Trophoblast cell (in vitro differentiated cells and primary cell): ENCODE results near the gene STK38L.

Experiments used
- DNase-seq, 2 donors: peaks; one replicate each; pipeline ENCODE4 v3.0.0-alpha.2; 2016
- H2AFZ ChIP-seq: 2 replicates; pipeline ENCODE4 v1.6.1; 2013; ENCODE audit warnings: low read length, moderate library complexity, mild to moderate bottlenecking; ENCODE audit not compliant: insufficient read depth, poor library complexity
- H2AK5ac ChIP-seq: 2 replicates; pipeline ENCODE4 v1.6.1; 2013; ENCODE audit warnings: mild to moderate bottlenecking, low read length
- H2BK120ac ChIP-seq: 2 replicates; pipeline ENCODE4 v1.6.1; 2013; ENCODE audit warnings: low read length, mild to moderate bottlenecking, moderate library complexity; ENCODE audit not compliant: insufficient read depth, poor library complexity
- H2BK12ac ChIP-seq: 2 replicates; pipeline ENCODE4 v1.6.1; 2013; ENCODE audit warnings: mild to moderate bottlenecking, low read length, moderate library complexity
- H2BK5ac ChIP-seq: 2 replicates; pipeline ENCODE4 v1.6.1; 2013; ENCODE audit warnings: low read length, low read depth, moderate library complexity, mild to moderate bottlenecking; ENCODE audit not compliant: poor library complexity
- H3K14ac ChIP-seq: 2 replicates; pipeline ENCODE4 v1.6.1; 2013; ENCODE audit warnings: mild to moderate bottlenecking, low read length
- H3K18ac ChIP-seq: 2 replicates; pipeline ENCODE4 v1.6.1; 2013; ENCODE audit warnings: mild to moderate bottlenecking, low read length
- H3K23ac ChIP-seq: 2 replicates; pipeline ENCODE4 v1.6.1; 2013; ENCODE audit warnings: low read length
- H3K27ac ChIP-seq: 2 replicates; pipeline ENCODE4 v1.5.1; 2013; ENCODE audit warnings: low read depth, mild to moderate bottlenecking, inconsistent platforms, low read length, moderate library complexity
- H3K27me3 ChIP-seq: 2 replicates; pipeline ENCODE4 v1.6.1; 2013; ENCODE audit warnings: inconsistent platforms, mild to moderate bottlenecking, low read length, moderate library complexity; ENCODE audit not compliant: insufficient read depth
- H3K36me3 ChIP-seq, 2 experiments: 1 replicate in 1 of 2; 2 replicates in 1 of 2; pipeline ENCODE4 v1.6.1; 2013; ENCODE audit warnings: low read length in 2 of 2, mild to moderate bottlenecking in 2 of 2, moderate library complexity in 1 of 2; ENCODE audit not compliant: insufficient read depth in 2 of 2, control insufficient read depth in 1 of 2
- H3K4ac ChIP-seq: 2 replicates; pipeline ENCODE4 v1.6.1; 2013; ENCODE audit warnings: low read depth, mild to moderate bottlenecking, low read length, moderate library complexity
- H3K4me1 ChIP-seq, 2 experiments: 1 replicate in 1 of 2; 2 replicates in 1 of 2; pipeline ENCODE4 v1.6.1; 2013; ENCODE audit warnings: low read length in 2 of 2, mild to moderate bottlenecking in 2 of 2, moderate library complexity in 1 of 2; ENCODE audit not compliant: insufficient read depth in 2 of 2, control insufficient read depth in 1 of 2
- H3K4me2 ChIP-seq: 2 replicates; pipeline ENCODE4 v1.6.1; 2013; ENCODE audit warnings: inconsistent platforms, mild to moderate bottlenecking, low read length, moderate library complexity
- H3K4me3 ChIP-seq: 2 replicates; pipeline ENCODE4 v1.5.1; 2013; ENCODE audit warnings: mild to moderate bottlenecking, low read depth, low read length, inconsistent platforms
- H3K79me1 ChIP-seq: one replicate; pipeline ENCODE4 v1.6.1; 2013; ENCODE audit warnings: low read length
- H3K79me2 ChIP-seq: 2 replicates; pipeline ENCODE4 v1.6.1; 2013; ENCODE audit warnings: low read length, mild to moderate bottlenecking; ENCODE audit not compliant: control insufficient read depth, insufficient read depth, poor library complexity
- H3K9ac ChIP-seq: 2 replicates; pipeline ENCODE4 v1.6.1; 2013; ENCODE audit warnings: mild to moderate bottlenecking, low read length
- H3K9me3 ChIP-seq: 2 replicates; pipeline ENCODE4 v1.6.1; 2013; ENCODE audit warnings: low read depth, mild to moderate bottlenecking, control low read depth, inconsistent platforms, low read length; ENCODE audit not compliant: insufficient read depth
- H4K12ac ChIP-seq: 2 replicates; pipeline ENCODE4 v1.6.1; 2013; ENCODE audit warnings: low read depth, mild to moderate bottlenecking, low read length, moderate library complexity
- H4K8ac ChIP-seq: 2 replicates; pipeline ENCODE4 v1.6.1; 2013; ENCODE audit warnings: low read depth, mild to moderate bottlenecking, low read length, moderate library complexity
- H4K91ac ChIP-seq: one replicate; pipeline ENCODE4 v1.6.1; 2013; ENCODE audit warnings: low read depth, mild to moderate bottlenecking, low read length, moderate library complexity
- WGBS: extraction: QIAGEN DNeasy Blood & Tissue Kit; methylation state at CpG from one replicate; pipeline ENCODE4 v1.1.7; 2013; ENCODE audit warnings: missing lambda C conversion rate; ENCODE audit not compliant: insufficient read length, insufficient coverage; ENCODE audit errors: extremely low coverage; 5-methylcytosine and 5-hydroxymethylcytosine counted together

STK38L gene

DNA sequence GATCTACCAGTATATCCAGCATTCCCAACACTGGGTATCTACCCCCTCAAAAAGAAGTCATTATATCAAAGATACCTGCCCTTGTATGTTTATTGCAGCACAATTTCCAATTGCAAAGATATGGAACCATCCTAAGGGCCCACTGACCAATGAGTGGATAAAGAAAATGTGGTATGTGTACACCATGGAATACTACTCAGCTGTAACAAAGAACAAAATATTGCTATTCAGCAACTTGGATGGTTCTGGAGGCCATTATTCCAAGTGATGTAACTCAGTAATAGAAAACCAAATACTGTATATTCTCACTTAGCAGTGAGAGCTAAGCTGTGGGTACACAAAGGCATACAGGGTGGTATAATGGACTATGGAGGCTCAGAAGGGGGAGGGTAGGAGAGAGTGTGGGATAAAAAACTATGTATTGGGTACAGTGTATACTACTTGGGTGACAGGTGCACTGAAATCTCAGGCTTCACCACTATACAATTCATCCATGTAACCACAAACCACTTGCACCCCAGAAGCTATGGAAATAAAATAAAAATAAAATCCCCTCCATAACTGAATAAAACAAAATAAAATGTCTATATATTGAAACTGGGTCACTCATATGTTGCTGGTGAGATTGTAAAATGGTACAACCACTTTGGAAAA lies 34.7 kb upstream of the STK38L start:
- Histone ChIP-seq H3K9me3 (peaks cover 3% of the 10 kb centered on the region), H3K4me3 (no peak overlapping the region), H3K79me1 (no peaks in the 10 kb centered on the region), H3K36me3 (no peaks in the 10 kb centered on the region), H3K18ac (no peak overlapping the region), H4K91ac (no peak overlapping the region), H3K14ac (no peak overlapping the region), H4K8ac (no peak overlapping the region), H3K4me2 (no peak overlapping the region), H3K27me3 (no peaks in the 10 kb centered on the region), H2BK120ac (no peak overlapping the region), H2BK5ac (no peak overlapping the region), H3K23ac (no peak overlapping the region), H2AFZ (no peak overlapping the region), H3K27ac (no peak overlapping the region), H3K4me1 (no peaks in the 10 kb centered on the region), H3K4ac (no peak overlapping the region), H3K9ac (no peak overlapping the region), H2AK5ac (no peak overlapping the region), H3K79me2 (no peaks in the 10 kb centered on the region), H4K12ac (no peak overlapping the region), H2BK12ac (no peak overlapping the region)
- no peak for DNase-seq

DNA sequence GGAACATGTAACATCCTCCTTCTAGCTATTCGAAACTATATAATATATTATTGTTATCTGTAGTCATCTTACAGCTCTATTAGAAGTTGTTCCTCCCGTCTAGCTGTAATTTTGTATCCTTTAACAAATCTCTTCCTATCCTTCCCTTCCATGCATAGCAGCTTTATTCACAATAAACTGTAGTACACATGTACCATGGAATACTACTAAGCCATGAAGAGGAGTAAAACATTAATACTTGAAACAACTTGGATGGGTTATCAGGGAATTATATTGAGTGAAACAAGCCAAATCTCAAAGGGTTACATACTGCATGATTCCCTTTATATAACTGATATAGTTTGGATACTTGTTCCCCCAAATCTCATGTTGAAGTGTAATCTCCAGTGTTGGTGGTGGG lies 33.9 kb upstream of the STK38L start:
- no peak for DNase-seq
- H4K12ac ChIP-seq: no peak overlapping the region
- H3K9ac ChIP-seq: no peak overlapping the region
- H2BK12ac ChIP-seq: no peak overlapping the region
- H3K9me3 ChIP-seq: peaks cover 3% of the 10 kb centered on the region
- no peaks in the 10 kb centered on the region for H3K36me3 ChIP-seq
- no peak overlapping the region for H3K4ac ChIP-seq
- H3K4me2 ChIP-seq: no peak overlapping the region
- H2AK5ac ChIP-seq: no peak overlapping the region
- no peak overlapping the region for H4K8ac ChIP-seq
- no peak overlapping the region for H3K18ac ChIP-seq
- H3K27ac ChIP-seq: no peak overlapping the region
- no CpG with 5 or more reads among the region's 2 CpGs for WGBS
- H3K4me3 ChIP-seq: no peak overlapping the region
- H4K91ac ChIP-seq: no peak overlapping the region
- H2BK5ac ChIP-seq: no peak overlapping the region
- no peak overlapping the region for H3K23ac ChIP-seq
- no peak overlapping the region for H3K14ac ChIP-seq
- H3K79me2 ChIP-seq: no peaks in the 10 kb centered on the region
- no peaks in the 10 kb centered on the region for H3K79me1 ChIP-seq
- H2BK120ac ChIP-seq: no peak overlapping the region
- no peak overlapping the region for H2AFZ ChIP-seq
- no peaks in the 10 kb centered on the region for H3K27me3 ChIP-seq
- H3K4me1 ChIP-seq: no peaks in the 10 kb centered on the region

GRCh38 chr12:27212861-27213260 lies 31.2 kb upstream of the STK38L start:
- no CpG with 5 or more reads among the region's 1 CpG for WGBS
- Histone ChIP-seq H4K12ac (no peak overlapping the region), H2BK12ac (no peak overlapping the region), H3K4me1 (no peaks in the 10 kb centered on the region), H3K4me2 (no peak overlapping the region), H3K27ac (no peak overlapping the region), H3K79me2 (no peaks in the 10 kb centered on the region), H2BK120ac (no peak overlapping the region), H3K27me3 (no peaks in the 10 kb centered on the region), H2BK5ac (no peak overlapping the region), H3K18ac (no peak overlapping the region), H3K36me3 (no peaks in the 10 kb centered on the region), H4K8ac (no peak overlapping the region), H3K23ac (no peak overlapping the region), H2AK5ac (no peak overlapping the region), H3K14ac (no peak overlapping the region), H3K9ac (no peak overlapping the region), H3K79me1 (no peaks in the 10 kb centered on the region), H4K91ac (no peak overlapping the region), H3K4ac (no peak overlapping the region), H3K9me3 (peaks cover 3% of the 10 kb centered on the region), H3K4me3 (no peak overlapping the region), H2AFZ (no peak overlapping the region)
- DNase-seq: no peak

GRCh38 chr12:27213304-27213703 lies 30.8 kb upstream of the STK38L start:
- Histone ChIP-seq H3K18ac (no peak overlapping the region), H4K12ac (no peak overlapping the region), H3K4me3 (no peak overlapping the region), H3K4me1 (no peaks in the 10 kb centered on the region), H4K91ac (no peak overlapping the region), H2AK5ac (no peak overlapping the region), H3K9me3 (peaks cover 3% of the 10 kb centered on the region), H3K4ac (no peak overlapping the region), H3K27me3 (no peaks in the 10 kb centered on the region), H3K9ac (no peak overlapping the region), H3K4me2 (no peak overlapping the region), H3K79me2 (no peaks in the 10 kb centered on the region), H3K79me1 (no peaks in the 10 kb centered on the region), H3K23ac (no peak overlapping the region), H2BK12ac (no peak overlapping the region), H3K14ac (no peak overlapping the region), H2BK120ac (no peak overlapping the region), H3K36me3 (no peaks in the 10 kb centered on the region), H2AFZ (no peak overlapping the region), H4K8ac (no peak overlapping the region), H3K27ac (no peak overlapping the region), H2BK5ac (no peak overlapping the region)
- WGBS: no CpG with 5 or more reads among the region's 2 CpGs
- DNase-seq: no peak
